CD4-positive, alpha-beta T cell (primary cell): ENCODE measurements around the gene SRSF11. TPM values are rescaled to one million over a fixed set of nuclear protein-coding genes. Genes with fewer than 3 reads are reported as not detected.

Experiments used
- ATAC-seq: fragments of 200-7000 bp; cut with Tn5 transposase; one replicate; pipeline ENCODE4 v1.10.0; 2022; ENCODE audit warnings: mild to moderate bottlenecking; ENCODE audit not compliant: poor library complexity
- CTCF ChIA-PET: fragments of 350-600 bp; sonication (Branson Sonifier 250); formaldehyde crosslinking; loops from one replicate; lab custom pipeline; 2021; ENCODE audit warnings: antibody characterized with exemption, inconsistent platforms; lab: Charles Lee
- POLR2A ChIA-PET: fragments of 350-600 bp; sonication (Branson Sonifier 250); formaldehyde crosslinking; loops from one replicate; lab custom pipeline; 2021; ENCODE audit warnings: antibody characterized with exemption, inconsistent platforms; lab: Charles Lee
- DNase-seq, 14 experiments: peaks; one replicate each; pipeline ENCODE4 v3.0.0-alpha.2; 2013 to 2020; ENCODE audit warnings: mixed read lengths in 2 of 14
- H3K27ac ChIP-seq, 2 donors: one replicate each; pipeline versions ENCODE4 v1.5.1 to v1.7.0; 2013; ENCODE audit warnings: low read length in 2 of 2, low read depth in 1 of 2, mild to moderate bottlenecking in 1 of 2
- H3K27me3 ChIP-seq, 2 experiments: 1 replicate in 1 of 2; 2 replicates in 1 of 2; pipeline versions ENCODE4 v1.6.1 to v1.7.0; 2013; ENCODE audit warnings: low read length in 2 of 2, control low read depth in 1 of 2, mild to moderate bottlenecking in 1 of 2, moderate library complexity in 1 of 2; ENCODE audit not compliant: insufficient read depth in 2 of 2, control insufficient read depth in 1 of 2
- H3K36me3 ChIP-seq: one replicate; pipeline ENCODE4 v1.6.1; 2013; ENCODE audit warnings: low read length, control low read depth; ENCODE audit not compliant: insufficient read depth
- H3K4me1 ChIP-seq: one replicate; pipeline ENCODE4 v1.6.1; 2013; ENCODE audit warnings: low read length, control low read depth; ENCODE audit not compliant: insufficient read depth
- H3K4me3 ChIP-seq: one replicate; pipeline ENCODE4 v1.5.1; 2013; ENCODE audit warnings: mild to moderate bottlenecking, low read length, moderate library complexity
- H3K9me3 ChIP-seq, 2 experiments: 1 replicate in 1 of 2; 2 replicates in 1 of 2; pipeline versions ENCODE4 v1.6.1 to v1.7.0; 2013; ENCODE audit warnings: low read length in 2 of 2, mild to moderate bottlenecking in 2 of 2, control low read depth in 1 of 2, moderate library complexity in 1 of 2; ENCODE audit not compliant: control insufficient read depth in 1 of 2, insufficient read depth in 1 of 2
- H3K27ac Mint-ChIP-seq: one replicate; pipeline ENCODE4 v1.8.0; 2020; ENCODE audit warnings: mixed read lengths
- H3K27me3 Mint-ChIP-seq: one replicate; pipeline ENCODE4 v1.8.0; 2021; ENCODE audit warnings: mixed read lengths
- H3K36me3 Mint-ChIP-seq: one replicate; pipeline ENCODE4 v1.8.0; 2021; ENCODE audit warnings: low read depth, mixed read lengths
- H3K4me1 Mint-ChIP-seq: one replicate; pipeline ENCODE4 v1.8.0; 2021; ENCODE audit warnings: low read depth, mixed read lengths
- H3K4me3 Mint-ChIP-seq: one replicate; pipeline ENCODE4 v1.8.0; 2020; ENCODE audit warnings: mild to moderate bottlenecking, mixed read lengths
- H3K9me3 Mint-ChIP-seq: one replicate; pipeline ENCODE4 v1.8.0; 2020; ENCODE audit warnings: mixed read lengths
- intact Hi-C, 2 experiments: fragments of 100-400 bp; cut with DNase I in 1 of 2; cut with micrococcal nuclease in 1 of 2; formaldehyde crosslinking; loops; one replicate each; pipeline versions ENCODE4 v1.15.1 to v1.9.0; 2023 to 2025; cut with DNase I, micrococcal nuclease
- total RNA-seq, 174 experiments: library from RNA in 2 of 174; stranded (reverse) in 2 of 174; gene quantifications; one replicate each; pipeline ENCODE4 v1.2.3 and lab custom pipeline; 2021 to 2026
- TF ChIP-seq, protein P1 (sequence below): fragments of 200-600 bp; IDR thresholded peaks from one replicate; pipeline ENCODE4 v1.8.0; 2022; ENCODE audit warnings: antibody characterized with exemption, mild to moderate bottlenecking

SRSF11 gene
- total RNA-seq, 2 experiments from 2014 or later = 454 to 459 TPM

DNA sequence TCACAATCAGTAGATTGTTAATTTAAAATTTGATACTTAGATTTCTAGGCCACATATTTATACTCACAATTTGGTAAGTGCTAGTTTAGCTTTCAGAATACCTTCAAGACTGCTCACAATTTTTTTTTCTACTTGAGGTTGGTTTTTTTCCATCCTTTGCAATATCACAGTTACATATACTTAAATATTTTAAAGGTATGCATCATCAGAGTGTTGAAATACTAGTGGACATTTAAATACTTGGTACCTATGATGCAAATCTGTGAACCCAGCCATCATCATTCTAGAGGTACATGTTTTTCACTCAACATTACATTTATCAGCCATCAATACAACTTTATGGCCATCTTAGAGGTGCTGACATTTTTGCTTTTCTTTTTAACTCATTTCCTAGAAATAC is 9.6 kb upstream of the SRSF11 start:
- Histone ChIP-seq H3K4me3 (no peak overlapping the region), H3K27me3 (no peaks in the 10 kb centered on the region), H3K9me3 (no peaks in the 10 kb centered on the region), H3K27ac (no peak overlapping the region), H3K36me3 (peaks cover 28% of the 10 kb centered on the region), H3K4me1 (peaks cover 26% of the 10 kb centered on the region)
- no peaks in the 10 kb centered on the region for H3K9me3 Mint-ChIP-seq
- intact Hi-C loops = no loop called here
- H3K27me3 Mint-ChIP-seq = no peaks in the 10 kb centered on the region
- ChIA-PET CTCF (no interaction called here), POLR2A (interaction anchor here (8.4 kb wide), 1 partner anchor 9 kb away, joined by 128 read pairs; the partner anchor contains the start of gene SRSF11)
- DNase-seq (no peak), ATAC-seq (no peak)
- H3K36me3 Mint-ChIP-seq = peaks cover 58% of the 10 kb centered on the region
- H3K4me1 Mint-ChIP-seq = peaks cover 53% of the 10 kb centered on the region
- TF ChIP-seq, protein P1, sequence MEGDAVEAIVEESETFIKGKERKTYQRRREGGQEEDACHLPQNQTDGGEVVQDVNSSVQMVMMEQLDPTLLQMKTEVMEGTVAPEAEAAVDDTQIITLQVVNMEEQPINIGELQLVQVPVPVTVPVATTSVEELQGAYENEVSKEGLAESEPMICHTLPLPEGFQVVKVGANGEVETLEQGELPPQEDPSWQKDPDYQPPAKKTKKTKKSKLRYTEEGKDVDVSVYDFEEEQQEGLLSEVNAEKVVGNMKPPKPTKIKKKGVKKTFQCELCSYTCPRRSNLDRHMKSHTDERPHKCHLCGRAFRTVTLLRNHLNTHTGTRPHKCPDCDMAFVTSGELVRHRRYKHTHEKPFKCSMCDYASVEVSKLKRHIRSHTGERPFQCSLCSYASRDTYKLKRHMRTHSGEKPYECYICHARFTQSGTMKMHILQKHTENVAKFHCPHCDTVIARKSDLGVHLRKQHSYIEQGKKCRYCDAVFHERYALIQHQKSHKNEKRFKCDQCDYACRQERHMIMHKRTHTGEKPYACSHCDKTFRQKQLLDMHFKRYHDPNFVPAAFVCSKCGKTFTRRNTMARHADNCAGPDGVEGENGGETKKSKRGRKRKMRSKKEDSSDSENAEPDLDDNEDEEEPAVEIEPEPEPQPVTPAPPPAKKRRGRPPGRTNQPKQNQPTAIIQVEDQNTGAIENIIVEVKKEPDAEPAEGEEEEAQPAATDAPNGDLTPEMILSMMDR = no peak
- H3K4me3 Mint-ChIP-seq = no peak overlapping the region
- no peak overlapping the region for H3K27ac Mint-ChIP-seq

GRCh38 chr1:70220015-70220414 is 1.2 kb upstream of the SRSF11 start:
- Mint-ChIP-seq H3K27ac (peak overlapping the region; percentile 97), H3K9me3 (no peaks in the 10 kb centered on the region), H3K4me3 (peak overlapping the region; percentile 77), H3K27me3 (no peaks in the 10 kb centered on the region), H3K4me1 (peaks cover 54% of the 10 kb centered on the region), H3K36me3 (peaks cover 68% of the 10 kb centered on the region)
- intact Hi-C loops = loop anchor here (1.0 to 5.0 kb wide), 4 partner anchors 13 to 857 kb away; partner anchors contain the start of genes ANKRD13C (in 2 of the 2) and CTH (in 2 of the 2)
- Histone ChIP-seq H3K4me1 (peaks cover 10% of the 10 kb centered on the region), H3K4me3 (no peak overlapping the region), H3K27me3 (no peaks in the 10 kb centered on the region), H3K27ac (no peak overlapping the region), H3K36me3 (peaks cover 30% of the 10 kb centered on the region), H3K9me3 (no peaks in the 10 kb centered on the region)
- DNase-seq (no peak), ATAC-seq (no peak)
- TF ChIP-seq, protein P1 = no peak
- ChIA-PET POLR2A (interaction anchor here (1.5 to 3.1 kb wide), 2 partner anchors 13 to 27 kb away, joined by 3 to 128 read pairs; partner anchors contain the start of gene LRRC40), CTCF (interaction anchor here (2.6 to 2.7 kb wide), 2 partner anchors 11 to 14 kb away, joined by 14 to 15 read pairs; partner anchors contain the start of gene LRRC40)

DNA sequence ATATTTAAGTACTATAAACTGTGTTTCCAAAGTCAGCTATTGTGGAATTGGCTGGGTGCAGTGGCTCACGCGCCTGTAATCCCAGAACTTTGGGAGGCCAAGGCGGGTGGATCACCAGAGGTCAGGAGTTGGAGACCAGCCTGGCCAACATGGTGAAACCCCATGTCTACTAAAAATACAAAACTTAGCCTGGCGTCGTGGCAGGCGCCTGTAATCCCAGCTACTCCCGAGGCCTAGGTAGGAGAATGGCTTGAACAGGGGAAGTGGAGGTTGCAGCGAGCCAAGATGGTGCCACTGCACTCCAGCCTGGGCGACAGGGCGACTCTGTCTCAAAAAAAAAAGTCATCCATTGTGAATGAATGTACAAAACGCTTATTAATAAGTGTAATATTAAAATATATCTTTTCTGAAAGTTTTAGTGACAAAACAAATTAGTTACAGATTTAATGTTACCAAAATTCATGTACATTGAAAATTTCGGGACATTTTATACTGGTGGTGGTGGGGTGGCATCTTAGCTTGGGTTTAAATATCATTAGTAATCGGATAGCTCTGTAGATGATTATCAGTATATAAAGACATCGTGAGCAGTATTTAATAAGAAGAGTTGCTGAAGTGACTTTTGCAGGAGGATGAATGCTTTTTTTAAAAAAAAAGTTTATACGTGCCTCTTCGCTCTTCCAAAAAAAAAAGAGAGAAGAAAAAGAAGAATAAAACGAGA is 503 bp upstream of the SRSF11 start:
- peaks cover 10% of the 10 kb centered on the region for H3K4me1 ChIP-seq
- H3K27ac Mint-ChIP-seq = peak overlapping the region; percentile 97
- H3K9me3 Mint-ChIP-seq = no peaks in the 10 kb centered on the region
- CTCF ChIA-PET = interaction anchor here (1.0 to 2.7 kb wide), 4 partner anchors 11 to 860 kb away, joined by 3 to 15 read pairs (median 8); partner anchors contain the start of genes LRRC40 and ZRANB2
- H3K4me1 Mint-ChIP-seq = peaks cover 55% of the 10 kb centered on the region
- ATAC-seq = peak; percentile 1
- peaks cover 67% of the 10 kb centered on the region for H3K36me3 Mint-ChIP-seq
- intact Hi-C loops = loop anchor here (1.0 to 5.0 kb wide), 5 partner anchors 13 to 857 kb away; partner anchors contain the start of genes ANKRD13C (in 2 of the 2), CTH (in 2 of the 2) and LRRC40 (in 1 of the 2)
- POLR2A ChIA-PET = interaction anchor here (0.6 to 3.1 kb wide), 13 partner anchors 13 to 860 kb away, joined by 3 to 128 read pairs (median 5); partner anchors contain the start of genes ANKRD13C, CTH, LRRC40 and ZRANB2
- H3K27me3 ChIP-seq = no peaks in the 10 kb centered on the region
- no peaks in the 10 kb centered on the region for H3K9me3 ChIP-seq
- TF ChIP-seq, protein P1 = no peak
- H3K36me3 ChIP-seq = peaks cover 33% of the 10 kb centered on the region
- peak overlapping the region; percentile 71 for H3K4me3 ChIP-seq
- peak overlapping the region; percentile 91 to 94 for H3K27ac ChIP-seq
- H3K4me3 Mint-ChIP-seq = peak overlapping the region; percentile 92
- DNase-seq = no peak
- no peaks in the 10 kb centered on the region for H3K27me3 Mint-ChIP-seq
